Brain pericyte (primary cell): ENCODE results near the gene PRRX1.

Source experiments
- DNase-seq: peaks from one replicate; pipeline ENCODE4 v3.0.0-alpha.2; 2012; ENCODE audit warnings: low read depth, low spot score

The PRRX1 gene

GRCh38 chr1:170765712-170766330 lies 101.9 kb downstream of the PRRX1 start:
- no peak for DNase-seq

- no peak for DNase-seq
Measured at GRCh38 chr1:170768929-170769328, 105.0 kb downstream of the PRRX1 start.

DNA sequence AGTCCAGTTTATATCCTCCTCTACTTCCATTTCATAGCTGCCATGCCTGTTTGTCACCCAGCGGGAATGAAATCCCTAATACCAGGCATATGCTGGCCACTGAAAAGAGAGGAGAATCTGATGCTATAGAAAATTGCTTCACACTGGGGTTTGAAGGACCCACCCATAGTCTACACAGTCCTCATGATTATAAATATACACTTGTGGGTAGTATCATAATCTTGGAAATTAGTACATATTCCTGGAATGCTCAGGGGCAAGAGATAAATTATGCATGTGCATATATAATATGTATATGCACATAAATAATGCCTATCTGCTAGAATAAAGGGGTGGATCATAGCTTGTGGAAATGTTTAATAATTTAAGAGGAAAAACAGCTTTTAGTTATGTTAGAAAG lies 105.8 kb downstream of the PRRX1 start:
- DNase-seq, result no peak

DNA sequence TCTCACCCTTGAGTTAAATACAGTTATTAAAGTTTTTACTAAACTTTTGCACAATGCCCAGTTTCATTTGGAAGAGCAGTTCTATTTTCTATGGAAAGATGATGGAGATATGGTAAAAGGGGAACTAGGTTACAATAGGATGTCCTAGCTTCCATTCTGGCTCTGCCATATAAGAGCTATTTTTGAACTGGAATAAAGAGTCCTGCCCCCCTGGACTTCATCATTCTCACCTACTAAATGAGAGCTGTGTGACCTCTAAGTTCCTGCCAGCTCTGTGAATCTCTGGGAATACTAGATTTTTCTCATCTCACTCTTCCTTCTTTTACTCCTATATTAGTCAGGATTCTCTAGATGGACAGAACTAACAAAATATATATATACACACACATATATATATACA lies 106.3 kb downstream of the PRRX1 start:
- no peak for DNase-seq

DNA sequence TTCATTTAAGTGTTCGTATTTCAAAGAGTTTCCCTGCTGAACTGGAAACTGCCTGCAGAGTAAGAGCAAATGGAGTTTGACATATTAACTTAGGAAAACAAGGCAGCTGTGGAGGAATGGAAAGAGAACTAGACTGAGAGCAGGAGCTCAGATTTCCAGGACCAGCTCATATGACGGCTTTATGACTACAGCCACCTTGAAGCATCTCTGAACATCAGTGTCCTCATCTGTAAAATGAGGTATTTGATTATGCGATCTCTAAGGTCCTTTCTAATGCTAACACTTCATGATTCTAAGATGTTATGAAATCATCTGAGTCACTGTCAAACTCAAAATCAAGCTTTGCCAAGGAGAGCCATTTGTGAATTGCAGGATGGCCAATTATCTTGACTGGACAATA lies 112.3 kb downstream of the PRRX1 start:
- DNase-seq, result no peak

- DNase-seq, result no peak
Measured at GRCh38 chr1:170776777-170777176, 112.8 kb downstream of the PRRX1 start.
